KOPT-K1 (cell line): ENCODE results near the gene LRRC58.
"Not testable (repeated sequence)": the region's sequence is repeated elsewhere in the genome, so short reads cannot be mapped to it uniquely, and the experiment has no call there.

ENCODE experiments used
- H3K27ac ChIP-seq: fragments of 200-600 bp; sonication (generic); 2 replicates; pipeline ENCODE4 v1.5.1; 2016; ENCODE audit warnings: antibody characterized with exemption, mild to moderate bottlenecking, low read depth, low read length; ENCODE audit not compliant: poor library complexity, severe bottlenecking
- H3K36me3 ChIP-seq: fragments of 200-600 bp; sonication (generic); 2 replicates; pipeline ENCODE4 v1.5.1; 2017; ENCODE audit warnings: antibody characterized with exemption, mild to moderate bottlenecking, low read length, moderate library complexity; ENCODE audit not compliant: insufficient read depth
- H3K9me3 ChIP-seq: fragments of 200-600 bp; sonication (generic); 2 replicates; pipeline ENCODE4 v1.5.1; 2017; ENCODE audit warnings: antibody characterized with exemption, low read length, mild to moderate bottlenecking; ENCODE audit not compliant: insufficient read depth, poor library complexity, severe bottlenecking

Gene LRRC58

GRCh38 chr3:120306519-120307455, 42.4 kb downstream of the LRRC58 start:
- Histone ChIP-seq H3K27ac (no peak overlapping the region), H3K36me3 (no peaks in the 10 kb centered on the region), H3K9me3 (peaks cover 4% of the 10 kb centered on the region)

GRCh38 chr3:120304616-120305015, 44.5 kb downstream of the LRRC58 start:
- Histone ChIP-seq H3K27ac (no peak overlapping the region), H3K36me3 (no peaks in the 10 kb centered on the region), H3K9me3 (no peaks in the 10 kb centered on the region)

- H3K36me3 ChIP-seq = no peaks in the 10 kb centered on the region
- H3K27ac ChIP-seq = no peak overlapping the region
- H3K9me3 ChIP-seq = no peaks in the 10 kb centered on the region
Observed at GRCh38 chr3:120302361-120302760, 46.8 kb downstream of the LRRC58 start.

DNA sequence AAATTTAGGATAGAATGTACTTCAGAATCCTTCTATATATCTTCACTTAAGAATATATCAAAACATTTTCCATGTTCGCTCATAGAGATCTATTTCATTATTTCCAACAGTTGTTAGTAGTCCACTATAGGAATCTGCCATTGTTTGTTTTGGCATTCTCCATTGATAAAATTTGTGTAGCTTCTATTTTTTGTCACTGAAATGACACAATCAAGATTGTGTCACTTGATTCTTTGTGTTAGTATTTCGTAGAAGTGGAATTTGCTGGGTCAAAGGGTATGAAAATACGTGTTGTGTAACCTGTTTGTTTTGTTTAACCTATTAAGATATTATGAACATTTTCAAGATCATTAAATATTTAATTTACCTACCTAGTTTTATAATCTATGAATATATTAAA, 48.2 kb downstream of the LRRC58 start:
- Histone ChIP-seq H3K36me3 (no peaks in the 10 kb centered on the region), H3K27ac (no peak overlapping the region), H3K9me3 (no peaks in the 10 kb centered on the region)

GRCh38 chr3:120299403-120299802, 49.8 kb downstream of the LRRC58 start:
- no peak overlapping the region for H3K27ac ChIP-seq
- H3K36me3 ChIP-seq = no peaks in the 10 kb centered on the region
- H3K9me3 ChIP-seq = no peaks in the 10 kb centered on the region

GRCh38 chr3:120298996-120299395, 50.2 kb downstream of the LRRC58 start:
- Histone ChIP-seq H3K36me3 (no peaks in the 10 kb centered on the region), H3K9me3 (peaks cover 2% of the 10 kb centered on the region), H3K27ac (no peak overlapping the region)

- peaks cover 17% of the 10 kb centered on the region for H3K9me3 ChIP-seq
Observed at GRCh38 chr3:120291552-120291951, 57.6 kb downstream of the LRRC58 start.

DNA sequence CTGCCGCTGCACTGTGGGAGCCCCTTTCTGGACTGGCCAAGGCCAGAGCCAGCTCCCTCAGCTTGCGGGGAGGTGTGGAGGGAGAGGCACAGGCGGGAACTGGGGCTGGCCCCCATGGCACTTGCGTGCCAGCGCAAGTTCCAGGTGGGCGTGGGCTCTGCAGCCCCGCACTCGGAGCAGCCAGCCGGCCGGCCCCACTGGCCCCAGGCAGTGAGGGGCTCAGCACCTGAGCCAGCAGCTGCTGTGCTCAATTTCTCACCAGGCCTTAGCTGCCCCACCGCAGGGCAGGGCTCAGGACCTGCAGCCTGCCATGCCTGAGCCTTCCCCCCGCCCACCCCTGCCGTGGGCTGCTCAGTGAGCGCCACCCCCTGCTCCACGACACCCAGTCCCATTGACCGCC, 59.5 kb downstream of the LRRC58 start:
- Histone ChIP-seq H3K36me3 (no peaks in the 10 kb centered on the region), H3K27ac (no peak overlapping the region), H3K9me3 (peaks cover 17% of the 10 kb centered on the region)

More at GRCh38 chr3:120291552-120291951, 57.6 kb downstream of the LRRC58 start:
- not testable (repeated sequence) for H3K36me3 ChIP-seq, H3K27ac ChIP-seq

DNA sequence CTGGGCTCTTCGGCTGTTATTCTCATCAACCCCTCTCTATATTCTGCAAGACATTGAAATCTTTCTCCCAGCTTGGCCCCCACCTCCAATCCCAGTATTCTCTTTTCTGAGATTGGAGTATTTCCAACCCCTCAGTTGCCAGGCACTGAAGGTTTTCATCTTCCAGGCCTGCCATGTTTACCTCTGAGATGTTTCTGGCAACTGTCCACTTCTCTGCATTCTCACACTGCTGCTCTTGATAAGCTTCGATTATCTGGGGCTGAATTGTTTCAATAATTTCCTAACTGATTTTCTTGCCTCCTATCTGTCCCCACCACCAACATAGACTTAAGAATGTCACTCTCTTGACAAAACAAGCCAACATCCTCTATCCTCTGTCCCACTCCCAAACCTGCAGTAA, 62.7 kb downstream of the LRRC58 start:
- H3K27ac ChIP-seq = no peak overlapping the region
- no peaks in the 10 kb centered on the region for H3K9me3 ChIP-seq
- no peaks in the 10 kb centered on the region for H3K36me3 ChIP-seq

DNA sequence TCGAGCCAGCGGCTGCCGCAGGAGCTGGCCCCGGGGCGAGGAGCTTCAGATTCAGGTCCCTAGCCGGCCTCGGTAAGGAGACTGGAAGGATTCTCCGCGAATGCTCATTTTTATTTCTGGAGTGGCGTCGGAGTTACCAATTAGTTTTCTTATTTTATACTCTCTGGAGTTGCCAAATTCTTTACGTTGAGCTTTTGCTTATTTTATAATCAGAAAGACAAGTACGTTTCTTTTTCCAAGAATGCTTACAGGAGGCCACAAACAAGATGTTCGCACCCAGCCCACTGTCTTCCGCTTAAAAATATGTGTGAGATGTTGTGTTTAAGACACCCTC, 63.7 kb downstream of the LRRC58 start:
- Histone ChIP-seq H3K27ac (no peak overlapping the region), H3K36me3 (no peaks in the 10 kb centered on the region), H3K9me3 (no peaks in the 10 kb centered on the region)

- no peaks in the 10 kb centered on the region for H3K9me3 ChIP-seq
- H3K27ac ChIP-seq = no peak within 1 kb of the TSS
- no peaks in the 10 kb centered on the region for H3K36me3 ChIP-seq
Observed at GRCh38 chr3:120284747-120285507, 64.2 kb downstream of the LRRC58 start, which contains the start of gene GPR156. TSS of gene GPR156 (minus strand) at chr3:120285222. CDS start at chr3:120244098, 41,124 bp downstream.

DNA sequence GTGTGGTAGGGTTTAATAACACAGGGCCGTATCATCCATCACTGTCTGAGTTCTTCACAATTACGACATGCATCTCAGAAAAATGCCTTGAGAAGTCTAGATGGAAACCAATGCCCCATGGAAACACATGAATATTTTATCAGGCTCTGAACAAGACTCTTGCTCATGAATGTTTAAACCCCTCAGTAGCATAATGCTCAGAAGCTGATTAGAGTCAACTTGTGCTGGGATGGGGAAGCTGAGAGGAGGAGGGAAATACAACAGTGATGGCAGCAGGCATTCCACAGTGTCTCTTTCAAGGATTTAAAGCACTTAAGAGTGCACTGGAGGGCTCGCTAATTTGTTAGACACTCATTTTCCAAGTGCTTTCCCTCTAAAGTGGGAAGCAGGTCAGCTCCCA, 67.9 kb downstream of the LRRC58 start:
- Histone ChIP-seq H3K9me3 (no peaks in the 10 kb centered on the region), H3K36me3 (no peaks in the 10 kb centered on the region), H3K27ac (no peak overlapping the region)

DNA sequence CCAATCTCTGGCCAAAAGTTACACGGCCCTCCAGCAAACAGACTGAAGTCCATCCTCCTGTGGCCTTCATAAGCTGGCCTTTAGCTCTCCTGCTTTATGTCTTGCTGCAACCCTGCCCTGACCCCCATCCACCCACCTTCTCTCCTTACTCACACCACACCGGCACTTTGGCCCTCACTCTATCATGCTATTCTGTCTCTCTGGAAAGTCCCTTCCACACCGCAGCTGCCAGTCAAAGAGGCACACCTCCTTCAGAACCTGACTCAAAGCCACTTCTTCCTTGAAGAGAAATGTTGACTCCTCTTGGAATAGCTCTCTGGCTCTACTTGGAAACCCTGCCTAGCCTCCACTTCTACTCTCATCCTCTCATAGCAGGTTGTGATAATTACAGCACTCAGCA, 68.6 kb downstream of the LRRC58 start:
- Histone ChIP-seq H3K27ac (no peak overlapping the region), H3K36me3 (no peaks in the 10 kb centered on the region), H3K9me3 (no peaks in the 10 kb centered on the region)

DNA sequence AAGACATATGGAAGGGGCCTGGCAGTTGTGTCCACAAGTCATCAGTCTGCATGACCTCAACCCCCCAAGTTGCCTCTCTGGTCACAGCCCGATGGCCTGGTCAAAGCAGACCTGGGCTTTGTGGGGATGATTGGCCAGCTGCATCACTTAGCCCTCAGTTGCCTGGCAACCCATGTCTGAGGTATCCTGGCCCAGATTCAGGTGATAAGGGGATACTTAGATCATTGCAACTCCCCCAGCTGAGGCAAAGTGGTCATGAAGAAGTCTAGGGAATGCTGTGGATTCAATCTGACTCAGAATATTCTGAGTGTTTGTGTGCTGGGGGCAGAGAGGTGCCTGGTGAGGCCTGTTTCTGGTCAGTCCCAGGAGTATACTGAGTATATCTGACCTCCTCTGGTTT, 69.1 kb downstream of the LRRC58 start:
- Histone ChIP-seq H3K9me3 (no peaks in the 10 kb centered on the region), H3K36me3 (no peaks in the 10 kb centered on the region), H3K27ac (no peak overlapping the region)

DNA sequence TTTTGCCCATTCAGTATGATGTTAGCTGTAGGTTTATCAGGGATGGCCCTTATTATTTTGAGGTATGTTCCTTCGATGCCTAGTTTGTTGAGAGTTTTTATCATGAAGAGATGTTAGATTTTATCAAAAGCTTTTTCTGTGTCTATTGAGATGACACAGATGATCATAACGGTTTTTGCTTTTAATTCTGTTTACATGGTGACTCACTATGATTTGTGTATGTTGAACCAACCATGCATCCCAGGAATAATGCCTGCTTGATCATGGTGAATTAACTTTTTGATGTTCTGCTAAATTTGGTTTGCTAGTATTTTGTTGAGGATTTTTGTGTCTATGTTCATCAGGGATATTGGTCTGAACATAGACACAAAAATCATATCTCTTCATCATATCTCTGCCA, 72.4 kb downstream of the LRRC58 start:
- Histone ChIP-seq H3K27ac (no peak overlapping the region), H3K9me3 (no peaks in the 10 kb centered on the region), H3K36me3 (no peaks in the 10 kb centered on the region)
